A673 (cell line): ENCODE results near the gene CHORDC1. TPM values are rescaled to one million over a fixed set of nuclear protein-coding genes. Genes with fewer than 3 reads are reported as not detected.

ENCODE experiments used
- BruUV-seq: library from RNA; stranded (reverse); fragments of 400-500 nt; replicated peaks from 2 replicates; lab custom pipeline; 2021; lab: Mats Ljungman, UMichigan
- CTCF ChIA-PET: fragments of 300-600 bp; sonication (Branson Sonifier 250); formaldehyde crosslinking; loops from one replicate; lab custom pipeline; 2022; ENCODE audit warnings: antibody characterized with exemption; lab: Charles Lee
- POLR2A ChIA-PET: fragments of 300-600 bp; sonication (Branson Sonifier 250); formaldehyde crosslinking; loops from one replicate; lab custom pipeline; 2022; ENCODE audit warnings: antibody characterized with exemption; ENCODE audit not compliant: low non-redundant PET; lab: Charles Lee
- DNase-seq: peaks from one replicate; pipeline ENCODE4 v3.0.0-alpha.2; 2015; ENCODE audit warnings: low spot score
- H3K27ac ChIP-seq: fragments of 200-600 bp; sonication (generic); 2 replicates; pipeline ENCODE4 v1.5.1; 2016; ENCODE audit warnings: mixed run types, low read depth, mild to moderate bottlenecking, mixed read lengths, antibody characterized with exemption, low read length; ENCODE audit not compliant: poor library complexity, severe bottlenecking
- H3K27me3 ChIP-seq: fragments of 200-600 bp; sonication (generic); replicated peaks from 2 replicates; pipeline ENCODE4 v1.6.1; 2017; ENCODE audit warnings: mixed run types, low read depth, mild to moderate bottlenecking, mixed read lengths, antibody characterized with exemption, low read length; ENCODE audit not compliant: insufficient read depth, poor library complexity
- H3K36me3 ChIP-seq: fragments of 200-600 bp; sonication (generic); 2 replicates; pipeline ENCODE4 v1.6.1; 2016; ENCODE audit warnings: mixed run types, mild to moderate bottlenecking, mixed read lengths, antibody characterized with exemption, low read length; ENCODE audit not compliant: insufficient read depth, poor library complexity, severe bottlenecking
- H3K4me1 ChIP-seq: fragments of 200-600 bp; sonication (generic); 2 replicates; pipeline ENCODE4 v1.6.1; 2017; ENCODE audit warnings: mixed run types, mild to moderate bottlenecking, mixed read lengths, antibody characterized with exemption, low read length; ENCODE audit not compliant: insufficient read depth, poor library complexity, severe bottlenecking
- H3K4me3 ChIP-seq: fragments of 200-600 bp; sonication (generic); 2 replicates; pipeline ENCODE4 v1.5.1; 2016; ENCODE audit warnings: low read depth, mixed run types, mild to moderate bottlenecking, mixed read lengths, low read length; ENCODE audit not compliant: poor library complexity, severe bottlenecking
- H3K9me3 ChIP-seq: fragments of 200-600 bp; sonication (generic); 2 replicates; pipeline ENCODE4 v1.6.1; 2016; ENCODE audit warnings: mixed run types, low read depth, mild to moderate bottlenecking, mixed read lengths, antibody characterized with exemption, low read length; ENCODE audit not compliant: poor library complexity, severe bottlenecking
- CTCF ChIP-seq: fragments of 300-800, 200-600 bp; sonication (generic); conservative IDR thresholded peaks from 2 replicates; pipeline ENCODE4 v1.5.1; 2017; ENCODE audit warnings: low read depth, mild to moderate bottlenecking, antibody characterized with exemption, low read length, moderate library complexity, mixed read lengths
- EZH2 ChIP-seq: fragments of 200-600 bp; sonication (generic); IDR thresholded peaks from 2 replicates; pipeline ENCODE4 v1.6.1; 2017; ENCODE audit warnings: borderline replicate concordance, low read depth, mild to moderate bottlenecking, mixed read lengths, antibody characterized with exemption, low read length; ENCODE audit not compliant: poor library complexity, severe bottlenecking
- intact Hi-C: fragments of 100-400 bp; cut with micrococcal nuclease; formaldehyde crosslinking; loops from one replicate; pipeline ENCODE4 v1.10.0; 2022; ENCODE audit not compliant: unreplicated experiment
- total RNA-seq: library from RNA; stranded (reverse); gene quantifications from 2 replicates; pipeline ENCODE4 v1.2.3, GENCODE V29; 2021

CHORDC1 gene
- total RNA-seq, 1 experiment from 2014 or later: 244 TPM

- intact Hi-C loops: no loop called here
- TF ChIP-seq EZH2 (no peak), CTCF (no peak)
- BruUV-seq: no TSS peak
- H3K27ac ChIP-seq: peak overlapping the region; percentile 85
- peaks cover 20% of the 10 kb centered on the region for H3K4me1 ChIP-seq
- no peaks in the 10 kb centered on the region for H3K27me3 ChIP-seq
- H3K9me3 ChIP-seq: no peaks in the 10 kb centered on the region
- peaks cover 21% of the 10 kb centered on the region for H3K36me3 ChIP-seq
- ChIA-PET CTCF (no interaction called here), POLR2A (no interaction called here)
- peak overlapping the region; percentile 73 for H3K4me3 ChIP-seq
- no peak for DNase-seq
Observed at GRCh38 chr11:90220391-90220790, 2.5 kb downstream of the CHORDC1 start.

GRCh38 chr11:90219438-90219837 is 3.4 kb downstream of the CHORDC1 start:
- BruUV-seq: no TSS peak
- TF ChIP-seq CTCF (no peak), EZH2 (no peak)
- no peak for DNase-seq
- H3K4me3 ChIP-seq: no peak overlapping the region
- H3K36me3 ChIP-seq: peaks cover 29% of the 10 kb centered on the region
- intact Hi-C loops: no loop called here
- ChIA-PET POLR2A (no interaction called here), CTCF (no interaction called here)
- peaks cover 20% of the 10 kb centered on the region for H3K4me1 ChIP-seq
- H3K27ac ChIP-seq: no peak overlapping the region
- H3K27me3 ChIP-seq: no peaks in the 10 kb centered on the region
- no peaks in the 10 kb centered on the region for H3K9me3 ChIP-seq

- peaks cover 37% of the 10 kb centered on the region for H3K36me3 ChIP-seq
- no TSS peak for BruUV-seq
- POLR2A ChIA-PET: no interaction called here
Observed at GRCh38 chr11:90218606-90219005, 4.2 kb downstream of the CHORDC1 start.

More at GRCh38 chr11:90218606-90219005, 4.2 kb downstream of the CHORDC1 start:
- TF ChIP-seq EZH2 (no peak), CTCF (no peak)
- no peaks in the 10 kb centered on the region for H3K27me3 ChIP-seq
- CTCF ChIA-PET: no interaction called here
- H3K9me3 ChIP-seq: no peaks in the 10 kb centered on the region
- intact Hi-C loops: no loop called here
- no peak for DNase-seq
- no peak overlapping the region for H3K27ac ChIP-seq
- peaks cover 13% of the 10 kb centered on the region for H3K4me1 ChIP-seq
- no peak overlapping the region for H3K4me3 ChIP-seq
